OCI-LY1 (cell line): Measurements from ENCODE around the gene HAPLN3.
A peak's percentile ranks its signal among the peaks of the same experiment; 100 is the strongest.

ENCODE experiments used
- H2AFZ ChIP-seq: fragments of 200-600 bp; sonication (generic), shearing (Covaris generic); 2 replicates; pipeline ENCODE4 v1.6.0; 2014; ENCODE audit warnings: antibody characterized with exemption, mild to moderate bottlenecking, low read length
- H3F3A ChIP-seq: fragments of 200-600 bp; sonication (generic), shearing (Covaris generic); 2 replicates; pipeline ENCODE4 v1.6.0; 2014; ENCODE audit warnings: mild to moderate bottlenecking, antibody characterized with exemption, low read length, moderate library complexity; ENCODE audit not compliant: insufficient read depth
- H3K27ac ChIP-seq: fragments of 200-600 bp; sonication (generic); 2 replicates; pipeline ENCODE4 v1.5.1; 2014; ENCODE audit warnings: low read length, mixed run types, mild to moderate bottlenecking, low read depth; ENCODE audit not compliant: poor library complexity, severe bottlenecking
- H3K27me3 ChIP-seq: fragments of 200-600 bp; sonication (generic); 2 replicates; pipeline ENCODE4 v1.6.0; 2014; ENCODE audit warnings: antibody characterized with exemption, mild to moderate bottlenecking, low read length, moderate library complexity; ENCODE audit not compliant: insufficient read depth
- H3K36me3 ChIP-seq: fragments of 200-600 bp; sonication (generic); 2 replicates; pipeline ENCODE4 v1.6.1; 2014; ENCODE audit warnings: mild to moderate bottlenecking, antibody characterized with exemption, low read length, moderate library complexity, mixed read lengths; ENCODE audit not compliant: insufficient read depth
- H3K4me1 ChIP-seq: fragments of 200-600 bp; sonication (generic); 2 replicates; pipeline ENCODE4 v1.5.1; 2014; ENCODE audit warnings: mild to moderate bottlenecking, low read length, moderate library complexity; ENCODE audit not compliant: insufficient read depth, severe bottlenecking
- H3K4me2 ChIP-seq: fragments of 200-600 bp; sonication (generic), shearing (Covaris generic); 2 replicates; pipeline ENCODE4 v1.6.1; 2014; ENCODE audit warnings: low read length
- H3K4me3 ChIP-seq: fragments of 200-600 bp; sonication (generic); 2 replicates; pipeline ENCODE4 v1.5.1; 2014; ENCODE audit warnings: low read length, low read depth, mild to moderate bottlenecking, mixed read lengths; ENCODE audit not compliant: poor library complexity, severe bottlenecking
- H3K79me2 ChIP-seq: fragments of 200-600 bp; shearing (Covaris generic); 2 replicates; pipeline ENCODE4 v1.6.1; 2016; ENCODE audit warnings: mixed run types, low read length, mixed read lengths; ENCODE audit not compliant: insufficient read depth
- H3K9ac ChIP-seq: fragments of 200-600 bp; sonication (generic), shearing (Covaris generic); 2 replicates; pipeline ENCODE4 v1.6.1; 2014; ENCODE audit warnings: mild to moderate bottlenecking, low read length, mixed read lengths
- H3K9me2 ChIP-seq: fragments of 200-600 bp; sonication (generic), shearing (Covaris generic); 2 replicates; pipeline ENCODE4 v1.6.1; 2014; ENCODE audit warnings: low read depth, mild to moderate bottlenecking, low read length, mixed read lengths
- H3K9me3 ChIP-seq: fragments of 200-600 bp; shearing (Covaris generic); 2 replicates; pipeline ENCODE4 v1.6.1; 2014; ENCODE audit warnings: low read length, mixed read lengths
- H4K20me1 ChIP-seq: fragments of 200-600 bp; sonication (generic), shearing (Covaris generic); 2 replicates; pipeline ENCODE4 v1.6.0; 2016; ENCODE audit warnings: mild to moderate bottlenecking, low read length; ENCODE audit not compliant: insufficient read depth
- CTCF ChIP-seq: fragments of 200-600 bp; sonication (generic), shearing (Covaris generic); IDR thresholded peaks from 2 replicates; pipeline ENCODE4 v1.5.1; 2017; ENCODE audit warnings: mild to moderate bottlenecking, antibody characterized with exemption, low read length, moderate library complexity, mixed read lengths
- EZH2 ChIP-seq: fragments of 200-600 bp; sonication (generic), shearing (Covaris generic); IDR thresholded peaks from 2 replicates; pipeline ENCODE4 v1.8.0; 2017; ENCODE audit warnings: borderline replicate concordance, mixed run types, mild to moderate bottlenecking, antibody characterized with exemption, low read length, moderate library complexity, mixed read lengths

The HAPLN3 gene

DNA sequence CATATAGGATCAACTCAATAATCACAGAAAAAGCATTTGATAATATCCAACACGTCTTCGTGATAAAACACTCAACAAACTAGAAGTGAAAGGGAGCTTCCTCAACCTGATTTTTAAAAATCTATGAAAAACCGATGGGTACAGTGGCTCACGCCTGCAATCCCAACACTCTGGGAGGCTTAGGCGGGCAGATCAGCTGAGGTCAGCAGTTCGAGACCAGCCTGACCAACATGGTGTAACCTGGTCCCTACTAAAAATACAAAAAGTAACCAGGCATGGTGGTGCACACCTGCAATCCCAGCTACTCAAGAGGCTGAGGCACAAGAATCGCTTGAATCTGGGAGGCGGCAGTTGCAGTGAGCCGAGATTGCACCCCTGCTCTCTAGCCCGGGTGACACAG is 20.0 kb upstream of the HAPLN3 start:
- Histone ChIP-seq H3K4me2 (no peak overlapping the region), H3K79me2 (no peaks in the 10 kb centered on the region), H3K27me3 (no peaks in the 10 kb centered on the region), H3K27ac (no peak overlapping the region), H3K9me2 (no peaks in the 10 kb centered on the region), H4K20me1 (no peaks in the 10 kb centered on the region), H3K4me3 (no peak overlapping the region), H3K9me3 (no peaks in the 10 kb centered on the region), H3F3A (no peaks in the 10 kb centered on the region), H2AFZ (no peak overlapping the region), H3K4me1 (peaks cover 18% of the 10 kb centered on the region), H3K9ac (no peak overlapping the region), H3K36me3 (no peaks in the 10 kb centered on the region)
- TF ChIP-seq EZH2 (no peak), CTCF (no peak)

- no peaks in the 10 kb centered on the region for H3K79me2 ChIP-seq
- H3K9me3 ChIP-seq = no peaks in the 10 kb centered on the region
- H3K4me3 ChIP-seq = peak overlapping the region; percentile 76
- no peaks in the 10 kb centered on the region for H4K20me1 ChIP-seq
- peak overlapping the region; percentile 61; the same call in 1 of the 2 replicates for H2AFZ ChIP-seq
- H3K9me2 ChIP-seq = no peaks in the 10 kb centered on the region
- H3F3A ChIP-seq = no peaks in the 10 kb centered on the region
- H3K36me3 ChIP-seq = no peaks in the 10 kb centered on the region
- H3K4me2 ChIP-seq = peak overlapping the region; percentile 83
- H3K9ac ChIP-seq = peak overlapping the region; percentile 75
- H3K27ac ChIP-seq = peak overlapping the region; percentile 9
- peaks cover 18% of the 10 kb centered on the region for H3K4me1 ChIP-seq
- no peaks in the 10 kb centered on the region for H3K27me3 ChIP-seq
- no peak for TF ChIP-seq EZH2
- TF ChIP-seq CTCF = no peak
Measured at GRCh38 chr15:88913850-88914169, 18.5 kb upstream of the HAPLN3 start.

DNA sequence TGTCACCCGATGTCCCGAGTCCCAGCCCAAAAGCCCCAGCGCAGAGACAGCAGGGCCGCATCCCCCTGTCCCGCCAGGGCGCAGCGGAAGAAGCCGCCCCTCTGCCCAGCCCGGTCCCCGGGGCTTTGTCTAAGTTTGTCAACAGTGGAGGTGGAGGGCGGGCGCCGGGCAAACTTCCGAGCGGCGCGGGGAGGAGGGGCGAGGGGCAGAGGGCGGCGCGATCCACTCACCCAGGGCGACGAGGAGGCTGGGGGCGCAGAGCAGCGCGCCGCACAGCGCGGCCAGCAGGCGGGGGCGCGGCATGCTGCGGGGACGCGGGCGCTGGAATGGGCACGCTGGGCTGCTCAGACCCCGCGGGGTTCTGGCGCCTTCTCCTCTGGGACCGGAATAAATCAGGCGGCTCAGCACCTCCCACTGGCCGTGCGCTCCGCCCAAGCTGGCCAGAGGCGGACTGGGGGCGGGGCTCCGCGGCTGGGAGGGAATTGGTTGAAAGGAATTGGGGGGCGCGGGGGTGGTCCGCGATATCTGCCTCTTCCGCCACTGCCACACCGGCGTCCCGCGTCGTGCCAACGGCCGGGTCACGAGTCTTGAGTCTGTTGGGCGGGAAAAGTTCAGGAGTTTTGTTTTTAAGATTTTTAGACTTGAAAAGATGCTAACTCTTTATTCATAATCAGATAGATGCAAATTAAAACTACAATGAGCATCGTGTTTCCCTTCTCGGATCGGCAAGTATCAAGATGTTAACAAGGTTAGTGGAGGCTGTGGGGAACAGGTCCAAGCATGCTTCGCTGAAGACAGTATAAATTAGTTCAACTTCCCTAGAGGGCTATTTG is 17.9 kb upstream of the HAPLN3 start, which contains the start of gene MFGE8:
Gene MFGE8 (minus strand): TSS at position 363 of the 833 bp plus-strand sequence. CDS start 60 bp downstream, at position 303.
- H3K36me3 ChIP-seq = no peaks in the 10 kb centered on the region
- no peaks in the 10 kb centered on the region for H3K9me3 ChIP-seq
- peak within 1 kb of the TSS; percentile 9 for H3K27ac ChIP-seq
- H3K79me2 ChIP-seq = no peaks in the 10 kb centered on the region
- no peaks in the 10 kb centered on the region for H4K20me1 ChIP-seq
- peak within 1 kb of the TSS; percentile 75 for H3K9ac ChIP-seq
- no peaks in the 10 kb centered on the region for H3F3A ChIP-seq
- peak within 1 kb of the TSS; percentile 61; the same call in 1 of the 2 replicates for H2AFZ ChIP-seq
- H3K4me3 ChIP-seq = peak within 1 kb of the TSS; percentile 76
- TF ChIP-seq EZH2 (no peak), CTCF (no peak)
- no peaks in the 10 kb centered on the region for H3K27me3 ChIP-seq
- H3K4me2 ChIP-seq = peak within 1 kb of the TSS; percentile 83
- no peaks in the 10 kb centered on the region for H3K9me2 ChIP-seq
- H3K4me1 ChIP-seq = peaks cover 18% of the 10 kb centered on the region
